Smooth muscle cell (in vitro differentiated cells): ENCODE data around the gene MYO18A. TPM values are rescaled to one million over a fixed set of nuclear protein-coding genes. Genes with fewer than 3 reads are reported as not detected.
"Not testable (repeated sequence)": the region's sequence is repeated elsewhere in the genome, so short reads cannot be mapped to it uniquely, and the experiment has no call there.

Source experiments
- DNase-seq: peaks from one replicate; lab custom pipeline; 2025; ENCODE audit not compliant: unreplicated experiment; lab: John Stamatoyannopoulos, UW
- H2AFZ ChIP-seq: fragments of 200-600 bp; sonication (generic); 2 replicates; pipeline ENCODE4 v1.6.0; 2016; ENCODE audit warnings: antibody characterized with exemption, low read depth, mild to moderate bottlenecking
- H3F3A ChIP-seq: fragments of 200-600 bp; sonication (generic); 2 replicates; pipeline ENCODE4 v1.6.0; 2017; ENCODE audit warnings: antibody characterized with exemption, low read depth
- H3K27ac ChIP-seq: fragments of 200-600 bp; sonication (generic); 2 replicates; pipeline ENCODE4 v1.5.1; 2016; ENCODE audit warnings: low read depth, mild to moderate bottlenecking
- H3K27me3 ChIP-seq: fragments of 200-600 bp; sonication (generic); 2 replicates; pipeline ENCODE4 v1.6.1; 2016; ENCODE audit warnings: low read depth, mild to moderate bottlenecking
- H3K36me3 ChIP-seq: fragments of 200-600 bp; sonication (generic); 2 replicates; pipeline ENCODE4 v1.5.1; 2016; ENCODE audit warnings: low read depth
- H3K4me1 ChIP-seq: fragments of 200-600 bp; sonication (generic); 2 replicates; pipeline ENCODE4 v1.5.1; 2016; ENCODE audit warnings: low read depth
- H3K4me2 ChIP-seq: fragments of 200-600 bp; sonication (generic); 2 replicates; pipeline ENCODE4 v1.6.0; 2016; ENCODE audit warnings: mild to moderate bottlenecking
- H3K4me3 ChIP-seq: fragments of 200-600 bp; sonication (generic); 2 replicates; pipeline ENCODE4 v1.5.1; 2016; ENCODE audit warnings: mild to moderate bottlenecking
- H3K79me2 ChIP-seq: fragments of 200-600 bp; sonication (generic); 2 replicates; pipeline ENCODE4 v1.6.0; 2016; ENCODE audit warnings: low read depth, mild to moderate bottlenecking
- H3K9ac ChIP-seq: fragments of 200-600 bp; sonication (generic); 2 replicates; pipeline ENCODE4 v1.6.0; 2016; ENCODE audit warnings: low read depth
- H3K9me3 ChIP-seq: fragments of 200-600 bp; sonication (generic); replicated peaks from 2 replicates; pipeline ENCODE4 v1.5.1; 2016; ENCODE audit warnings: low read depth
- H4K20me1 ChIP-seq: fragments of 200-600 bp; sonication (generic); 2 replicates; pipeline ENCODE4 v1.6.0; 2016; ENCODE audit warnings: low read depth
- WGBS: methylation state at CpG from one replicate; pipeline ENCODE4 v1.1.7; 2016; ENCODE audit warnings: low lambda C conversion rate; 5-methylcytosine and 5-hydroxymethylcytosine counted together
- polyA plus RNA-seq: library from polyadenylated mRNA; unstranded; fragments of >200 nt; fragmentation: Nextera tagmentation; extraction: Ambion mirVana; gene quantifications from 2 replicates; pipeline ENCODE4 v1.2.1, GENCODE V29; 2016
- total RNA-seq: library from RNA; depleted of rRNA; stranded (reverse); fragments of >200 nt; gene quantifications from 2 replicates; pipeline ENCODE4 v1.2.3, GENCODE V29; 2014
- TF ChIP-seq, protein P1 (sequence below): fragments of 200-600 bp; sonication (generic); IDR thresholded peaks from 2 replicates; pipeline ENCODE4 v1.5.1; 2017; ENCODE audit warnings: borderline replicate concordance, mild to moderate bottlenecking, antibody characterized with exemption; ENCODE audit not compliant: insufficient read depth, poor library complexity, severe bottlenecking

The MYO18A gene
- total and polyA plus RNA-seq, 2 experiments from 2014 or later = 18.0 to 22.1 TPM

DNA sequence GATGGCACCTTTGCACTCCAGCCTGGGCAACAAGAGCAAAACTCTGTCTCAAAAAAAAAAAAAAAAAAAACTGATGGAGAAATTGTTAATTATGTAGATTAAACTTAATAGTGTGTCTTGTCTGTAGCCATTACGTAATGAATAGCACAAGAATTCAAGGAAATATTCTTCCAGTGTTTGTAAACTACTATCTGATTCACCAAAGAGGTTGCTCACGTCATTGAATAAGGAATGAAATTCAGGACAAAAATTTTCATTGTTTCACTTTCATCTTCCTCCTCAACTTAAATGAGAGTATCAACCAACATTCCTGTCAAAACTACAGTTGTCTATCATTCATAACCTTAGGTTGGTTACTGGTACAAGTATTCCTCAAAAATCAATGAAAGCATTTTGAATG is 30.7 kb upstream of the MYO18A start:
- Histone ChIP-seq H3K27me3 (no peaks in the 10 kb centered on the region), H3K36me3 (no peaks in the 10 kb centered on the region), H4K20me1 (no peaks in the 10 kb centered on the region), H3K4me1 (peaks cover 4% of the 10 kb centered on the region), H3K79me2 (no peaks in the 10 kb centered on the region), H2AFZ (no peak overlapping the region), H3K9ac (no peak overlapping the region), H3K4me2 (no peak overlapping the region), H3K27ac (no peak overlapping the region), H3F3A (no peaks in the 10 kb centered on the region), H3K9me3 (no peaks in the 10 kb centered on the region), H3K4me3 (no peak overlapping the region)
- WGBS = 93% methylated on average over 2 of the region's 2 CpGs
- TF ChIP-seq, protein P1, sequence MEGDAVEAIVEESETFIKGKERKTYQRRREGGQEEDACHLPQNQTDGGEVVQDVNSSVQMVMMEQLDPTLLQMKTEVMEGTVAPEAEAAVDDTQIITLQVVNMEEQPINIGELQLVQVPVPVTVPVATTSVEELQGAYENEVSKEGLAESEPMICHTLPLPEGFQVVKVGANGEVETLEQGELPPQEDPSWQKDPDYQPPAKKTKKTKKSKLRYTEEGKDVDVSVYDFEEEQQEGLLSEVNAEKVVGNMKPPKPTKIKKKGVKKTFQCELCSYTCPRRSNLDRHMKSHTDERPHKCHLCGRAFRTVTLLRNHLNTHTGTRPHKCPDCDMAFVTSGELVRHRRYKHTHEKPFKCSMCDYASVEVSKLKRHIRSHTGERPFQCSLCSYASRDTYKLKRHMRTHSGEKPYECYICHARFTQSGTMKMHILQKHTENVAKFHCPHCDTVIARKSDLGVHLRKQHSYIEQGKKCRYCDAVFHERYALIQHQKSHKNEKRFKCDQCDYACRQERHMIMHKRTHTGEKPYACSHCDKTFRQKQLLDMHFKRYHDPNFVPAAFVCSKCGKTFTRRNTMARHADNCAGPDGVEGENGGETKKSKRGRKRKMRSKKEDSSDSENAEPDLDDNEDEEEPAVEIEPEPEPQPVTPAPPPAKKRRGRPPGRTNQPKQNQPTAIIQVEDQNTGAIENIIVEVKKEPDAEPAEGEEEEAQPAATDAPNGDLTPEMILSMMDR = no peak
- no peak for DNase-seq

DNA sequence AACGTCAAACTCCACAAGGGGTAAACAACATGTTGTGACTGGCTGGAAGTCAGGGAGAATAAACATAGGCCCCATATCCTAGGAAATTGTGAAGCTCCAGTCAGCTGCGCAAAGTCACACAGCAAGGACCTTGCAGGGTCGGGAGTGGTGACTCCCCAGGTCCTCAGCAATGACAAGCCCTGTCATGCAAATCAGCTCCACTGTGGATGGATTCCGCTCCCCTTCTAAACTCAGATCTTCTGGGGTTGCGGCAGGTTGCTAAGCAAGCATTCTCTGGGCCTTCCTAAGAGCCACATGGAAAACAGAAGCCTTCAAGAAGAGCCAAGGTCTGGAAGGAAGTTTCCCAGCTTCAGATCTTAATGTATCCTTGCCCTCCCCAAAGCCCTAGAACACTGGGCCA is 28.9 kb upstream of the MYO18A start:
- Histone ChIP-seq H3K36me3 (no peaks in the 10 kb centered on the region), H2AFZ (no peak overlapping the region), H3K4me1 (peaks cover 4% of the 10 kb centered on the region), H3K4me2 (no peak overlapping the region), H3K9me3 (no peaks in the 10 kb centered on the region), H3K27ac (no peak overlapping the region), H3K79me2 (no peaks in the 10 kb centered on the region), H3K4me3 (no peak overlapping the region), H3F3A (no peaks in the 10 kb centered on the region), H4K20me1 (no peaks in the 10 kb centered on the region), H3K9ac (no peak overlapping the region), H3K27me3 (no peaks in the 10 kb centered on the region)
- TF ChIP-seq, protein P1 = no peak
- WGBS = 88% methylated on average over 5 of the region's 5 CpGs
- DNase-seq = no peak

DNA sequence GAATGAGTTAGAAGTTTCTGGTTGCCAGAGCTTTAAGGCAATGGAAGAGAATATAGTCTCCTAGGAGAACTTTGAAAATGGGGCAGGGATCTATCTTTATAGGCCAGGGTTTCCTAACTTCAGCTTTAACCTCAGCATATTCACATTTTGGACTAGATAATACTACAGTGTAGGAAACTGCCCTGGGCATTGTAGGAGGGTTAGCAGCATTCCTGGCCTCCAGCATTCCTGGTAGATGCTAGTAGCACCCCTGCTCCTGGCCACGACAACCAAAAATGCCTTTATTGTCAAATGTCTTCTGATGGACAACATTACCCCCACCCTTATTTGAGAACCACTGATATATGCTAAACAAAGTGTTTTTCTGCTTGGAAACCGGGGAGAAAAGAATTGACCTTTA is 27.8 kb upstream of the MYO18A start:
- Histone ChIP-seq H3K9me3 (no peaks in the 10 kb centered on the region), H3K4me3 (no peak overlapping the region), H3K36me3 (no peaks in the 10 kb centered on the region), H3K27me3 (no peaks in the 10 kb centered on the region), H3K4me1 (peaks cover 4% of the 10 kb centered on the region), H3K9ac (no peak overlapping the region), H4K20me1 (no peaks in the 10 kb centered on the region), H3F3A (no peaks in the 10 kb centered on the region), H3K4me2 (no peak overlapping the region), H3K27ac (no peak overlapping the region), H3K79me2 (no peaks in the 10 kb centered on the region), H2AFZ (no peak overlapping the region)
- DNase-seq = no peak
- TF ChIP-seq, protein P1 = no peak
- 81% methylated on average over 2 of the region's 2 CpGs for WGBS

DNA sequence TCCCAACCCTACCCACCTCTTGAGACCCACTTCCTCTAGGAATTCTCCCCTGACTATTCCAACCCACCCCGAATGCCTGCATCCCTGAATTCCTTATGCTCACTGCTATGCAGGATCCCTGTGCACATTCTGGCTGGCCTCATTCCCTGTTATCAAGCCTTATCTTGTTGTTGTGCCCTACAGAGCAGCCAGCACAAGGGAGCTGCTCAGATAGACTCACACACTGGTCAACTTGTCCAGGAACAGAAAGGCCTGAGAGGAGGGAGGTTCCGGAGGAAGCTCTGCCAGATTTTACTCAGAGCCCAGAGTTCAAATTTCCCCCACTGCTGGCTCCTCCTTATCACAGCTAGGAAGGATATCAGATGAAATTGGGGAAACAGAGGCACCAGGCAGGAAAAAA is 24.8 kb upstream of the MYO18A start:
- no peaks in the 10 kb centered on the region for H3K9me3 ChIP-seq
- H3K36me3 ChIP-seq = no peaks in the 10 kb centered on the region
- no peak for DNase-seq
- 83% methylated on average over 2 of the region's 2 CpGs for WGBS
- H3K27ac ChIP-seq = no peak overlapping the region
- H3K4me1 ChIP-seq = peaks cover 4% of the 10 kb centered on the region
- no peaks in the 10 kb centered on the region for H3K27me3 ChIP-seq
- no peak overlapping the region for H3K4me2 ChIP-seq
- no peak overlapping the region for H3K4me3 ChIP-seq
- no peaks in the 10 kb centered on the region for H4K20me1 ChIP-seq
- no peak overlapping the region for H3K9ac ChIP-seq
- H3K79me2 ChIP-seq = no peaks in the 10 kb centered on the region
- no peaks in the 10 kb centered on the region for H3F3A ChIP-seq
- TF ChIP-seq, protein P1 = no peak
- no peak overlapping the region for H2AFZ ChIP-seq

DNA sequence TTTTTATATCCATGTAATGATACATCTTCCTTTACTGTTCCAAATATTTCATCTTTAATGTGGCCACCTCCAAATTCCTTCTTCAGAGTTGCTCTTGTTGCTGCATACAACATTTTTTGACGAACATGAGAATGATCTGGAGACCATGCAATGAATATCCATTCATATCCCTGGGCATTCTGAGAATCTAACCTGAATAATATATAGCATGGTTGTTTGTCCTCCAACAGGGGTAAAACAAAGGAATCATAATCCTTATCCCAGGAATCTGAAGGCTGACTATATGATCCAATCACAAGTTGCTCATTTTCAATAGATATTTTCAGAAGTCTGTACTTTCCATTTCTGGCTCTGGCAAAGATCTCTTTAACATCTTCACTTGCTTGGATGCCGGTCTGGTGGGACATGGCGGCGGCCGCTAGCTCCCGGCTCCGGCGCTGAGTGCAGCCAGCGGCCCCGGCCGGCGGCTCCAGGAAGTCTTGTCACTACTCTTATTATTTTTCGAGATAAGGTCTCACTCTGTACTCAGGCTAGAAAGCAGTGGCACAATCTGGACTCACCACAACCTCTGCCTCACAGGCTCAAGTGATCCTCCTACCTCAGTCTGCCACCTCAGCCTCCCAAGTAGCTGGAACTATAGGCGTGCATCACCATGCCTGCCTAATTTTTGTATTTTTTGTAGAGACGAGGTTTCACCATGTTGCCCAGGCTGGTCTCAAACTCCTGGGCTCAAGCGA is 24.0 kb upstream of the MYO18A start:
- not testable (repeated sequence) for H3K79me2 ChIP-seq, H3K4me2 ChIP-seq, H3K36me3 ChIP-seq, H3K27me3 ChIP-seq, H3F3A ChIP-seq, DNase-seq, H3K9me3 ChIP-seq, H2AFZ ChIP-seq, H3K27ac ChIP-seq, H3K9ac ChIP-seq, H3K4me3 ChIP-seq, H4K20me1 ChIP-seq, H3K4me1 ChIP-seq
- WGBS = 93% methylated on average over 16 of the region's 16 CpGs
